SK-N-SH (cell line): ENCODE results near the gene PPHLN1.

ENCODE experiments used
- NFIC ChIP-seq: IDR thresholded peaks from 2 replicates; pipeline ENCODE4 v1.4.0; 2012; ENCODE audit warnings: borderline replicate concordance
- POLR2AphosphoS5 ChIP-seq: IDR thresholded peaks from 2 replicates; pipeline ENCODE4 v1.6.1; 2012; ENCODE audit warnings: low read depth, low read length
- TF ChIP-seq, protein P1 (sequence below): IDR thresholded peaks from 2 replicates; pipeline ENCODE4; 2012
- TF ChIP-seq, protein P2 (sequence below): IDR thresholded peaks from 2 replicates; pipeline ENCODE4 v1.6.1; 2012; ENCODE audit warnings: mild to moderate bottlenecking, low read depth, low read length, moderate library complexity
- TF ChIP-seq, protein P3 (sequence below): IDR thresholded peaks from 2 replicates; pipeline ENCODE4 v1.4.0; 2012; ENCODE audit warnings: low read depth

DNA sequence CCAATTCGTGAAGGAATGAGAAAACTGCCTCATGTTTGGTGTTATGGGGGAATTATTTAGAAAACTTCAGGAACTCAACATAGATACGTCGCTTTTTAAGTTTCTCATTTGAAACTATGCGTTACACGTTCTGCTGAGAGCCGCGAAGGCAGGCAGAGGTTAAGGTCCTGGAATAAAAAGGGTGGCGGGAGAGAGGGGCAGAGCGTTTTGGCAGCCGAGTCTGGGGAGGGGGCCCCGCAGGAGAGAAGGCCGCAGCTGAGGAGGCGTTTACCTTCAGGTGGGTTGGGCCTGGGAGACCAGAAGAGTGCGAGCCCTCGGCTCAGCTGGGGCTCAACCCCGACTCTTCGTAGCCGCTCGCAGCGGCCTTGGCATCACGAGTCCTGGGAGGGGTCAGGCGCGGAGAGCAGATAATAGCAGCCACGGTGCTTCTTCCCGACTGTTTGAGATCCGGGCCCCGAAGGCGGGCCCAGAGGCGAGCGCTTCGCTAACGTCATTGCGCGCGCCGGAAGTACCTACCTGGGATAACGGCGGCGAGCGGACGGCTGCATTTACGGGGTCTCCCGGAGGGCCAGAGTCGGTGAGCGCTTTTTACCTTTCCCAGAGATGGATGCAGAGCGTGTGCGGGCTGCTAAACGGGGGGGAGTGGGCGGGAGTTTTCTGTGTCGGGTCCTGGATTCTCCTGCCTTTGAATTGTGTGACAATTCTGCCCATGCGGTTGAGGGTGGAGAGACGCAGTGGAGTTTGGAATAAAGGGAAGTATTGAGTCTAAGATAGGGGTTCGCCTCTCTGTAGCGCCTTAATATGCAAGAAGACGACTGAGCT is at the start of gene PPHLN1, which contains the start of gene ZCRB1:
- peak; percentile 93 for TF ChIP-seq POLR2AphosphoS5
- TF ChIP-seq NFIC = 0 out of 2 replicates have a peak, but pooled peaks have one; percentile 20
- TF ChIP-seq, protein P1, sequence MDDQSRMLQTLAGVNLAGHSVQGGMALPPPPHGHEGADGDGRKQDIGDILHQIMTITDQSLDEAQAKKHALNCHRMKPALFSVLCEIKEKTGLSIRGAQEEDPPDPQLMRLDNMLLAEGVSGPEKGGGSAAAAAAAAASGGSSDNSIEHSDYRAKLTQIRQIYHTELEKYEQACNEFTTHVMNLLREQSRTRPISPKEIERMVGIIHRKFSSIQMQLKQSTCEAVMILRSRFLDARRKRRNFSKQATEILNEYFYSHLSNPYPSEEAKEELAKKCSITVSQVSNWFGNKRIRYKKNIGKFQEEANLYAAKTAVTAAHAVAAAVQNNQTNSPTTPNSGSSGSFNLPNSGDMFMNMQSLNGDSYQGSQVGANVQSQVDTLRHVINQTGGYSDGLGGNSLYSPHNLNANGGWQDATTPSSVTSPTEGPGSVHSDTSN = no peak
- TF ChIP-seq, protein P2, sequence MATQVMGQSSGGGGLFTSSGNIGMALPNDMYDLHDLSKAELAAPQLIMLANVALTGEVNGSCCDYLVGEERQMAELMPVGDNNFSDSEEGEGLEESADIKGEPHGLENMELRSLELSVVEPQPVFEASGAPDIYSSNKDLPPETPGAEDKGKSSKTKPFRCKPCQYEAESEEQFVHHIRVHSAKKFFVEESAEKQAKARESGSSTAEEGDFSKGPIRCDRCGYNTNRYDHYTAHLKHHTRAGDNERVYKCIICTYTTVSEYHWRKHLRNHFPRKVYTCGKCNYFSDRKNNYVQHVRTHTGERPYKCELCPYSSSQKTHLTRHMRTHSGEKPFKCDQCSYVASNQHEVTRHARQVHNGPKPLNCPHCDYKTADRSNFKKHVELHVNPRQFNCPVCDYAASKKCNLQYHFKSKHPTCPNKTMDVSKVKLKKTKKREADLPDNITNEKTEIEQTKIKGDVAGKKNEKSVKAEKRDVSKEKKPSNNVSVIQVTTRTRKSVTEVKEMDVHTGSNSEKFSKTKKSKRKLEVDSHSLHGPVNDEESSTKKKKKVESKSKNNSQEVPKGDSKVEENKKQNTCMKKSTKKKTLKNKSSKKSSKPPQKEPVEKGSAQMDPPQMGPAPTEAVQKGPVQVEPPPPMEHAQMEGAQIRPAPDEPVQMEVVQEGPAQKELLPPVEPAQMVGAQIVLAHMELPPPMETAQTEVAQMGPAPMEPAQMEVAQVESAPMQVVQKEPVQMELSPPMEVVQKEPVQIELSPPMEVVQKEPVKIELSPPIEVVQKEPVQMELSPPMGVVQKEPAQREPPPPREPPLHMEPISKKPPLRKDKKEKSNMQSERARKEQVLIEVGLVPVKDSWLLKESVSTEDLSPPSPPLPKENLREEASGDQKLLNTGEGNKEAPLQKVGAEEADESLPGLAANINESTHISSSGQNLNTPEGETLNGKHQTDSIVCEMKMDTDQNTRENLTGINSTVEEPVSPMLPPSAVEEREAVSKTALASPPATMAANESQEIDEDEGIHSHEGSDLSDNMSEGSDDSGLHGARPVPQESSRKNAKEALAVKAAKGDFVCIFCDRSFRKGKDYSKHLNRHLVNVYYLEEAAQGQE = no peak
- TF ChIP-seq, protein P3, sequence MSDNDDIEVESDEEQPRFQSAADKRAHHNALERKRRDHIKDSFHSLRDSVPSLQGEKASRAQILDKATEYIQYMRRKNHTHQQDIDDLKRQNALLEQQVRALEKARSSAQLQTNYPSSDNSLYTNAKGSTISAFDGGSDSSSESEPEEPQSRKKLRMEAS = peak; percentile 69
